Thoracic aorta (tissue), 2 donors: Measurements from ENCODE around the gene PLAAT4. TPM values are rescaled to one million over a fixed set of nuclear protein-coding genes. Genes with fewer than 3 reads are reported as not detected.

Experiments
- ATAC-seq: fragments of 150-250 bp; one replicate; pipeline ENCODE4 v1.8.0; 2017; ENCODE audit warnings: low read depth; ENCODE audit not compliant: insufficient number of reproducible peaks, low FRiP score
- DNase-seq: peaks from one replicate; pipeline ENCODE4 v3.0.0-alpha.2; 2020; ENCODE audit warnings: low spot score
- H3K27ac ChIP-seq, 2 donors: fragments of 200-600 bp; sonication (generic); 1 replicate in 1 of 2; 2 replicates in 1 of 2; pipeline ENCODE4 v1.5.1; 2016; ENCODE audit warnings: mild to moderate bottlenecking in 2 of 2, moderate library complexity in 2 of 2
- H3K27me3 ChIP-seq: fragments of 200-600 bp; sonication (generic); replicated peaks from 2 replicates; pipeline ENCODE4 v1.6.0; 2016; ENCODE audit warnings: mild to moderate bottlenecking; ENCODE audit not compliant: insufficient read depth
- H3K36me3 ChIP-seq: fragments of 200-600 bp; sonication (generic); one replicate; pipeline ENCODE4 v1.5.1; 2016
- H3K4me1 ChIP-seq, 2 donors: fragments of 200-600 bp; sonication (generic); 1 replicate in 1 of 2; 2 replicates in 1 of 2; pipeline versions ENCODE4 v1.5.1 to v1.6.0; 2016; ENCODE audit warnings: low read depth in 2 of 2, mild to moderate bottlenecking in 1 of 2; ENCODE audit not compliant: control insufficient read depth in 1 of 2
- H3K4me3 ChIP-seq: fragments of 200-600 bp; sonication (generic); 2 replicates; pipeline ENCODE4 v1.5.1; 2016; ENCODE audit warnings: mild to moderate bottlenecking
- H3K9me3 ChIP-seq: fragments of 200-600 bp; sonication (generic); 2 replicates; pipeline ENCODE4 v1.5.1; 2016
- total RNA-seq, 2 donors: library from RNA; depleted of rRNA; stranded (reverse); fragments of >200 nt; gene quantifications; one replicate each; pipeline versions ENCODE4 v1.1.0 to v1.2.3, GENCODE V29; 2016
- TF ChIP-seq, protein P1 (sequence below): fragments of 200-600 bp; sonication (generic); IDR thresholded peaks from one replicate; pipeline ENCODE4 v1.5.1; 2019; ENCODE audit warnings: antibody characterized with exemption

Gene PLAAT4
- total RNA-seq, 2 donors from 2014 or later = 19.2 to 20.4 TPM

DNA sequence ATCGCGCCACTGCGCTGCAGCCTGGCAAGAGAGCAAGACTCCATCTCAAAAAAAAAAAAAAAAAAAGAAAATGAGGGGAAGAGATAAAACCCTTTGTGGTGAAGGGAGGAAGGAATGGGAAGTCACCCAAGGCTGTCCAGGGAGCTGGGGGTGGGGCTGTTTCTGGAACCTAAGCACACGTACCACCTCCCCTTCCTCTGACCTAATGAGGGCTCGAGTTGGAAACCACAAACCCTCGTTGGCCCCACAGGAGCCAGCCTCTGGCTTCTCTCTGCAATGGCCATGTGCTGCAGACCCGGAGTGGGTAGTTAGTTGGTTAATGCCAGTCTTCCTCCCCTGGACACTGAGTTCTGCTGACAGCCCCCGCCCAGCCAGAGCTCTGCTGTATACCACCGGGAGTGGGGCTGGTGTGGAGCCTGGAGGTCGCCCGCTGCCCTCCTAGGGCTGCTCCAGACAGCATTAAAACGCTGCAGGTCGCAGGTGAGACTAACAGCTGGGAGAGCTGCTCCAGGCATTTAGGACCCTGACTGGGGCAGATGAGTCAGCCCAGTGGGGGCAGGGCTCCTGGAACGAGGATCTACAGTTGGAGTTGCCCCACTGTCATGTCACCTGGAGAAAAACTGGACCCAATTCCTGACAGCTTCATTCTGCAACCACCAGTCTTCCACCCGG, 30.6 kb upstream of the PLAAT4 start, which contains the start of gene LGALS12:
LGALS12 (plus strand) TSS at position 228 of the 672 bp plus-strand sequence; CDS start at position 603, 375 bp downstream.
- H3K4me1 ChIP-seq = peaks cover 3 to 21% of the 10 kb centered on the region in 2 donors
- H3K27me3 ChIP-seq = no peaks in the 10 kb centered on the region
- no peaks in the 10 kb centered on the region for H3K9me3 ChIP-seq
- H3K36me3 ChIP-seq = no peaks in the 10 kb centered on the region
- DNase-seq (no peak), ATAC-seq (no peak)
- TF ChIP-seq, protein P1, sequence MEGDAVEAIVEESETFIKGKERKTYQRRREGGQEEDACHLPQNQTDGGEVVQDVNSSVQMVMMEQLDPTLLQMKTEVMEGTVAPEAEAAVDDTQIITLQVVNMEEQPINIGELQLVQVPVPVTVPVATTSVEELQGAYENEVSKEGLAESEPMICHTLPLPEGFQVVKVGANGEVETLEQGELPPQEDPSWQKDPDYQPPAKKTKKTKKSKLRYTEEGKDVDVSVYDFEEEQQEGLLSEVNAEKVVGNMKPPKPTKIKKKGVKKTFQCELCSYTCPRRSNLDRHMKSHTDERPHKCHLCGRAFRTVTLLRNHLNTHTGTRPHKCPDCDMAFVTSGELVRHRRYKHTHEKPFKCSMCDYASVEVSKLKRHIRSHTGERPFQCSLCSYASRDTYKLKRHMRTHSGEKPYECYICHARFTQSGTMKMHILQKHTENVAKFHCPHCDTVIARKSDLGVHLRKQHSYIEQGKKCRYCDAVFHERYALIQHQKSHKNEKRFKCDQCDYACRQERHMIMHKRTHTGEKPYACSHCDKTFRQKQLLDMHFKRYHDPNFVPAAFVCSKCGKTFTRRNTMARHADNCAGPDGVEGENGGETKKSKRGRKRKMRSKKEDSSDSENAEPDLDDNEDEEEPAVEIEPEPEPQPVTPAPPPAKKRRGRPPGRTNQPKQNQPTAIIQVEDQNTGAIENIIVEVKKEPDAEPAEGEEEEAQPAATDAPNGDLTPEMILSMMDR = no peak
- no peak within 1 kb of the TSS for H3K27ac ChIP-seq
- no peak within 1 kb of the TSS for H3K4me3 ChIP-seq

DNA sequence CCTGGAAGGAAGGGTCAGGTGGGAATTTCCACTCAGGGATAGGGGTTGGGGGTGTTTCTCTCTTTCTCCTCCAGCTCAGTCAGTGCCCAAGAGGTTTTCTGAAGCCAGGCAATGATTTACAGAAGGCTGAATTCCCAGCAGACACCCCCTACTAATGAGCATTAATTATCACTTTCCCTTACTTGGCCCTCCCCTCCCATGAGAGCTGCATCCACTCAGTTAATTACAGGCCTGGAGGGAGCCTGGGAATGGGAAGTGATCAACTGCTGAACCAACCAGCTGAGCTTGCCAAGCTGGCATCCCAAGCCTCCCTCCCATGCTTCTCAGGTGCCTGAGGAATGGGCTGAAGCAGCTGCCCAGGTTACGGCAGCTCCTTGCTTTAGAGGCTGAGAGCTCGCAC, 29.7 kb upstream of the PLAAT4 start:
- no peaks in the 10 kb centered on the region for H3K9me3 ChIP-seq
- no peaks in the 10 kb centered on the region for H3K27me3 ChIP-seq
- H3K27ac ChIP-seq = no peak overlapping the region
- H3K36me3 ChIP-seq = no peaks in the 10 kb centered on the region
- DNase-seq (no peak), ATAC-seq (no peak)
- H3K4me3 ChIP-seq = no peak overlapping the region
- H3K4me1 ChIP-seq = peaks cover 3 to 21% of the 10 kb centered on the region in 2 donors
- TF ChIP-seq, protein P1 = no peak

DNA sequence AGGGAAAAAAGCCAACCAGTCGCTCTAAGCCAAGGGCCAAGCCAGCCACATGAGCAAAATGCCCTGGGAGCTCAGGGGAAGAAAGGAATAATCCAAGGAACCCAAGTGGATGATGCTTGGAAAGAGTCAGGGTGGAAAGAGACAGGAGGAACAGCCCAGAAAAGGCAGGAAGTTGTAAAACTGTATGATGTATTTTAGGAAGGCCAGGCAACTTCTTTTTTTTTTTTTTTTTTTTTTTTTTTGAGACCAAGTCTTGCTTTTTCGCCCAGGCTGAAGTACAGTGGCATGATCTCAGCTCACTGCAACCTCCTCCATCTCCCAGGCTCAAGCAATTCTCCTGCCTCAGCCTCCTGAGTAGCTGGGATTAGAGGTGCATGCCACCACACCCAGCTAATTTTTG, 29.1 kb upstream of the PLAAT4 start:
- no peak for DNase-seq
- Histone ChIP-seq H3K4me1 (peaks cover 3 to 21% of the 10 kb centered on the region in 2 donors), H3K27me3 (no peaks in the 10 kb centered on the region), H3K36me3 (no peaks in the 10 kb centered on the region), H3K9me3 (no peaks in the 10 kb centered on the region), H3K4me3 (no peak overlapping the region), H3K27ac (no peak overlapping the region)
- no peak for ATAC-seq
- TF ChIP-seq, protein P1 = no peak

DNA sequence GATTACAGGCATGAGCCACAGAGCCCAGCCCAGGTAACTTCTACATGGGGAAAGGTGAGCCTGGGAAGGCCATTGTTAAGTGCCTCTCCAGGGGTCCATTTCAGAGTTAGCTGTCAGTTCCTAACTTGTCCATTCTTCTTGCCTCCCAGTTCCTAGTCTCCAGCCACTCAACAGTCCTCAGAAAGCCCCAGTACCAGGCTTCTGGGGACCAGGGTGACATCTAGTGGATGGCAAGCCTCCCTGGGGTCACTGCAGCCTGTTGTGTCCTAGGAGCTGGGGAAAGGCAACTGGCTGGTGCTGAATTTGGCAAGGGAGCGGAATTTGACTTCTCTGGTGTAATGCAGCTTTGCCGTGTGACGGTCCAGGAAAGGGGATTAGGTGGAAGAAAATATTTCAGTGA, 28.6 kb upstream of the PLAAT4 start:
- Histone ChIP-seq H3K9me3 (no peaks in the 10 kb centered on the region), H3K27ac (no peak overlapping the region), H3K36me3 (no peaks in the 10 kb centered on the region), H3K4me1 (peaks cover 3 to 21% of the 10 kb centered on the region in 2 donors), H3K27me3 (no peaks in the 10 kb centered on the region), H3K4me3 (no peak overlapping the region)
- DNase-seq (no peak), ATAC-seq (no peak)
- TF ChIP-seq, protein P1 = no peak

DNA sequence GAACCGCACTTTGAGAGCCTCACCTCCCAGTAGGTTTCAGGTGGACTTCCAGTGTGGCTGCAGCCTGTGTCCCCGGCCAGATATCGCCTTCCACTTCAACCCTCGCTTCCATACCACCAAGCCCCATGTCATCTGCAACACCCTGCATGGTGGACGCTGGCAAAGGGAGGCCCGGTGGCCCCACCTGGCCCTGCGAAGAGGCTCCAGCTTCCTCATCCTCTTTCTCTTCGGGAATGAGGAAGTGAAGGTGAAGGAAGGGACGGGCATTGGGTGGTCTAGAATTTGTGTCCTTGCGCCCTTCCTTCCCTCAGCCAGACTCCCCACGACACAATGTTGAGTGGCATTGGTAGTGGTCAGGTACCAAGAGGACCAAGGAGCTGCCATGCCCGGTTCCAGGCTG, 27.9 kb upstream of the PLAAT4 start:
- Histone ChIP-seq H3K4me3 (no peak overlapping the region), H3K4me1 (peaks cover 3 to 21% of the 10 kb centered on the region in 2 donors), H3K36me3 (no peaks in the 10 kb centered on the region), H3K9me3 (no peaks in the 10 kb centered on the region), H3K27me3 (no peaks in the 10 kb centered on the region), H3K27ac (no peak overlapping the region)
- ATAC-seq = no peak
- no peak for DNase-seq
- TF ChIP-seq, protein P1 = no peak
